Activated CD8-positive, alpha-beta memory T cell treated with anti-CD3 and anti-CD28 coated beads, Interleukin-2, amount 50 U/mL, for 4 hours (primary cell): ENCODE measurements around the gene ZIC4.

Experiments
- DNase-seq: peaks from one replicate; pipeline ENCODE4 v3.0.0-alpha.2; 2020

ZIC4 gene

DNA sequence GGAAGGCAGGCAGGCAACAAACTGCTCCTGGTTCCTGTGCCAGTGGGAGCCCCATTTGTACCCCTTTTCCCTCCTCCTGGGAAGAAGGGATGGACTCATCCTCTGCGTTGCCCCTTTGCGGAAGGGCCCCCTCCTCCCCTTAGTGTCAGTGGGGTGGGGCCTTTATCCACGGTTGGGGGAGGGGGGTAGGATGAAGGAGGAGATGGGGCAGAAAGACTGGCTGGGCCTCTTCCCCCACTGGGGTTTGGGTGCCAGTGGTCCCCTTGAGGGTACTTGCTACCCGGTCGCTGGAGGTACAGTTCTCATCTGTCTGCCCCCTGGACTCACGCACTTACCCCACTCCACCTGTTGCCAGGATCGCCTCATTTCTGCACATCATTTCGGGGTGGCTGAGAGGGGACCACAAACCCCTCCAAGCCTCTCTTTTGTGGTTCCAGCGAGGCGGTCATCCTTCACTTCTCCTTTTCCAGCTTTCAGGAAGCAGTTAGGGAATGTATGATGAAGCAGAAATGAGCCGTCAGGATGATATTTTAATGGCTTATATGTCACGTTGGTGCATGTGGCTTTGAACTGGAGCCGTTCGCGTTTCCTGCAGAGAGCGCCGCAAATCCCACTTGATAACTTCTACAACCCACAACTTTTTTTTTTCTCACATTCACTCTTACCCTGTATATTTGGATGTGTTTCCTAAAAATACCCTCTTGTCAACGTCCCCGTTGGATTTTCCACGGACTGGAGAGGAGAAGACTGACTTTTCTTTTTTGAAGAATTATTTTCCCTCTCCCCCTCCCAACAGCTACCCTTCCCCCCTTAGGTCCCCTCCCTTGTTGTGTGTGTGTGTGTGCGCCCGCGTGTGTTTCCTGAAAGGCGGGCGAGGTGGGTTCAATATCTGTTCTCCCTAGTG is at the start of gene ZIC4:
ZIC4 (minus strand) TSS at position 516 of the 904 bp plus-strand sequence. CDS start 3,746 bp downstream, outside the sequence.
- DNase-seq: no peak

DNA sequence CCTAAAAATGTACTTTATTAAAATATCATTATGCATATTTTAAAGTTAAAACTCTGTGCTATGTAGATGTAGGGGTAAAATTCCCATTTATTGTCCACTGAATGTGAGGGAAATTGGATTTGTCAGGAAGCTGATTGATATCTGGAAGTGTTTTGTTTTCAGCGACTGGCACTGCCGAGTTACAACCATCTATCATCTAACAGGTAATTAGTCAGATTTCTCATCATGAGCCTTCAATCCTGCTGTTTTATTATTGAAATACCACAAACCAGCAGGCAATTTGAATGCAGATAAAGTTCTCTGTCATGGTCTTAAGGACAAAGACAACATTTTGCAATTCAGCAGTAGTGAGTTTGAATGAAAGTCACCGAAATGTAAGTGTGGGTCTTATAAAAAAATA is 43.3 kb upstream of the ZIC4 start:
- DNase-seq: no peak

DNA sequence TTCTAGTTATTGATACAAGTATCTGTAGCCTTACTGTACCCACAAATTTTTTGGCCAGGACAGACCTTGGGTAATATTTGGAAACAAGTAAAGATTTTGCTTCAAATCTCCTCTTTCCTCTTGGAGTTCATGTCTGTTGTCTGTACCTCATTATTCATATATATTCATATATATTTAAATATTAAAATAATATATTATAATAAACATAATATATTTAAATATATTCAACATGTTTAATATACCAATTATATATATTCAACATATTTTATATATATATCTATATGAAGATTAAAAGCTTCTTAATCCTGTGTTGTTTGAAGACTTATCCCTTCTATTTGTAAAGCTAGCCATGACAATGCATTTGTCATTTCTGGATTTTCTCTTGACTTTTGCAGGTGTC is 40.9 kb upstream of the ZIC4 start:
- no peak for DNase-seq

DNA sequence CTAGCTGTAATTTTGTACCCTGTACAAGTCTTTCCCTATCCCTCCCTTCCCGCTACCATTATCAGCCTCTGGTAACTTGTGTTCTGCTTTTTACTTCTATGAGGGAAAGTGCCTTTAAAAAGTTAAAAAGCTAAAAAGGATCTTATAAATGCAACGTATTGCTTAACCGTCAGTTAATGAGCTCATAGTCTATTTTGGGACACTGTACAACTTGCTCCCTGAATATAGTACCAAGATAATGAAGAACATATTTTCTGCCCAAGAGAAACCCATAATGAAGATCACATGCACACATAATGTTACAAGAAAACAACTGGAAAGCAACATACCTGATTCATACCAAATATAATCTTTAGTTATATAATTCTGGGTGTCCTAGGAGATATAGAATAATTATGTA is 25.4 kb upstream of the ZIC4 start:
- DNase-seq: no peak

DNA sequence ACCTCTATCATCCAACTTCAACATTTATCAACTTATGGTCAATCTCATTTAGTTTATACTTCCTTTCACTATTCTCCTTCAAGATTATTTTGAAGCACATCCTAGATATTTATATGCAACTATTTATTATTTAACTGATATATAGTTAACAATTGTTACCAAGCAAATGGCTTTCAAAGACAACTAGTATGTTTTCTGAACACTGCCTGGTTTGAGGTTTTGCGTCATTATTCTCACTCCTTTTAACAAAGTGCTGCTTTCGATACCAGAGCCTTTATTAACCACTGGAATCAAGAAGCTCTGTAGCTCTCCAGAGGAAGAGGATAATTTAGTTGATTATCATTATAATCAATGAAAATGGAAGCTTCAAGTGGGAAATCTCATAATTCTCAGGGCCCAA is 22.4 kb upstream of the ZIC4 start:
- DNase-seq: no peak

DNA sequence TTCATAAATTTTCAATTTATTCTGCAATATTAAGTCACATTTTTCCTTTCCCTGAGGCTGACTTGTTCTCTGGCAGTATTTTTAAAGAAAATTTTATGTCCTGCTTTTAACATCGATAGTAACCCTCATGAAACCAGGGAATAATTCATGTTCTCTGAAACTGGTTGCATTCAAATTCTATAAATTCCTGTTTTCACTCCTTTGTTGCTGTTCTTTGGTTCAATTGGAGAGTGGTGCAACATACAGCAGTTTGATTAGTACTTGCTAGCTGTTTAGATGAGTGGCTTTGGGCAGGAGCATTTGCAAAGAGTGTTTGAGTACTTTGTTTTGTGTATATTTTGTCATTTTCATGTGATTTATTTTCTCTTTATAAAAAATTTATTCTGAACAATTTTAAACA is 22.0 kb upstream of the ZIC4 start:
- no peak for DNase-seq

DNA sequence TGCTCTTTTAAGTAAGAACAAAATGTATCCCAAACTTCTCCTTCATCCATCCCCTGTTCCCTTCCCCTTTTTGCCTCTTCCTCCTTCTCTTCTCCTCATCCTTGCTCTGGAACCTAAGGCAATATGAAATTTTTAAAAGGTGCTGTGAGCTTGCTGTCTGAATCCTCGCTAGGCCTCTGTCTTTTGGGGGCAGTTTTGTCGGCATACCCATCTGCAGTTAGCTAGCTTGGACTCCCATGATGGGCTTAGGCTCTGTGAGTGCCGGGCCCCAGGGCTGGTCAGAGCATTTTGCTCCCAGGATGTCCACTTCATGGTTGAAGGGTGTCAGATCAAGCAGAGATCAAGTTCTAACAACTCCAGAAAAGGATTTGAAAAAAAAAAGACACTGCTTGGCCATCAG is 21.4 kb upstream of the ZIC4 start:
- DNase-seq: no peak

DNA sequence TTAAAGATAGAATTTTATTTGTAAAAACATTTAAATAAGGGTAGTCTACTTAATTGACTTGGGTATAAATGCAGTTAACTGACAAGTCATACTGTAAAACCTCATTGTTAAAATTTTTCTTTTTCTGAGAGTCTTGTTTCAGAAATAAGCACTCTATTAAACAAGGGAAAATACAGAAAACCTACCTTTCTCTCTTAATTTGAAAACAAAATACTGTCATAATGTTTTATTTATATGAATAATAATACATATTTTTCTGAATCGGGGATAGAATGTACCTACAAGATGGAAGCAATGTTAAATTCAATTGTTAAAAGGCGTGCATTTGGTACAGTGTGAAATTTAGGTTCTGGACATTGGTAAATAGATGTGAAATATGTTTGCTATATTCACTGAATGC is 20.6 kb upstream of the ZIC4 start:
- no peak for DNase-seq

DNA sequence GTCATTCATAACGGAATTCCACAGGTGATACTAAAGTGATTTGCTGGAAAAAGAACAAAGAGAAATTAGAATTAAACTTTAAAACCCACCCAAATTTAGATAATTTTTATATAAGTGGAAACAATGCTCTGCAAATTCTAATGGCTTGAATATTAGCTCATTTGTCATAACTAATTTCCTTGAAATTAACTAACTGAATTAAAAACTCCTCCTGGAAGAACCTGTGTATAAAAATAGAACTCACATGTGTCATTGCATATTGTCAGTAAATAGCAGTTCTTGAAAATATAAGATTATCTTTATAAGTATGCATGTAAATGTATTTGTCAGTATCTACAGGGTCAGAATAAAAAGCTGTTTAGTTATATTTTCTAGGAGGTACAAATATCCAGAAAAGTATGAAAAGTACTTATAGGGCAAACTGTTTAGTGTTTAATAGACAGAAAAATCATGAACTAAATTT is 19.1 kb upstream of the ZIC4 start:
- no peak for DNase-seq

DNA sequence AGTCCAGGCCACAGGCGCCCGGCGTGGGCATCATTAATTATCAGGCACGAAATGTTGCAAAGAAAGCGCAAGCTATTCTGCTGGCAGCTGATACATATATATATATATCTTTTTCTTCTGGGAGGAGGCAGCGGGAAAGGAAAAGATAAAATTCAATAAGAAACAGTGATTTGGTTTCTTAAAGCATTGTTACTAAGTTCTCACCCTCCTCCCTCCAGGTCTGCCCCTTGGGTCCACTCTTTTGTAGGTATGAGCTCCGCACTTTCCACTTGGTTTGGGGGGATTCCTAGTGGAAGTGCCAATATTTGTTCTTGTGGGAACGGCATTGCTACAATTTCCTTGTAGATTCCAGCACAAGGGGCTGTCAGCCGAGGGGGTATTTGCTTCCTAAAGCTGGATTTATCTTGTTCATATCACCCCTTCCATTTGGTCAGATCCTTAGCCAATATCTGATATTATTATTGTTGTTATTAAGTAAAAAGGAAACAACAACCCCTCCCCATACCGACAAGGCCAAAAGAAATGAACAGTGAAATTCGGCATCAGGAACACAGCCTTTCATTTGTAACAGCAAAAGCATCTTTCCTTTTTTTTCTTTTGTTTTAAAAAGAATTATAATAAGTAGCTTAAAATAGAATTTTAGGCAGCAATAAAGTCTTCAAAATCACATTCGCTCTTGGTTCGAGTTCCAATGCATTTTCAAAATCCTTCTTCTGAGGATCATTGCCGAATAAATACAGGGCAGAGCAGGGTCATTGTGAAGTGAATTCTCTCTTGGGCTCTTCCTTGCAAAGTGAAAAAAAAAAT is 18.4 kb upstream of the ZIC4 start:
- no peak for DNase-seq

DNA sequence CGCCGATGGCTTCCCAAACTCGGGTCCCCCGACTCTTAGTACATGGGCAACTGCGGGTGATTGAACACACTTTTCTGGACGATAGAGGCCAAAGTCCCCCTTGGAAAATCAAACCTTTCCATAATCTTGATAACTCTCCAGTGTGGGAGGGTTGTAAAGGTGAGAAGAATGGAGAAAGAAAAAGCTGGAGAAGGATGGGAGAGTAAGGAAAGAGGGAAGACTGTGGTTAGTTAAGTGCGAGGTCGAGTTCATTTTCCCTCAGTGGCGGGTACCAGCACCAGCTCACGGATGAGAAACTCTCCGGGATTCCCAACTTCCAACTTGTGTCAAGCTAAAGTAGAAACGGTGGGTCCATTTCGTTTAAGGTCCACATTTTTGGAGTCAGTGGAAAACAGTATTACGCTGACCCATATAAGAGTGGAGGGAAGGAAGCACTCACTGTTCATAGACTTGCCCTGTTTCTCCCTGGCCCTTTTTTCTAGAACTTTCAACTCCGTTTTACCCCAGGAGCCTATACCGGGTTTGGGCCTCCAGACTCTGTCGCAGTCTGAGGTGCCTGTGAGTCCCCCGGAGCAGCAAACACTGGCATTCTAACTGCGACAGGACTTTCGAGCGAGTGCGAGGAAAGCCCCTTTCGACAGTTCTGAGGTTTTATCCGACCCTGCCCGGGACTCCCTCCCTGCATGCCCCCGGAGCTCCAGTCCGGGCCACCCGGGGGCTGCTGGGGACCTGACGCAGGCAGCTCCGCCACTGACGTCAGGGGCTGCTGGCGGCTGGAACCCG is 17.6 kb upstream of the ZIC4 start:
- no peak for DNase-seq

DNA sequence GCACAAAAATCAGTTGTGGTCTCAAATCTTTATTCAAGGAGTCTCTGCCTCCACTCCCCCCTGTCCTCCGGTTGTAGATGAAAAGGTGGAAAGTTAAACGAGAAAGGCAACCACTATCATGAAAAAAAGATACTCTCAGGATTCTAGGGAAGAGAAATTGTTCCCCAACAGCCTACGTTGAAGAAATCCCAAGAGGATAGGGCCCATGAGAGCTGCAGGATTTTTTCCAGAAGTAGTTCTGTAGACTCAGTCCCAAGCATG is 17.1 kb upstream of the ZIC4 start:
- DNase-seq: no peak

DNA sequence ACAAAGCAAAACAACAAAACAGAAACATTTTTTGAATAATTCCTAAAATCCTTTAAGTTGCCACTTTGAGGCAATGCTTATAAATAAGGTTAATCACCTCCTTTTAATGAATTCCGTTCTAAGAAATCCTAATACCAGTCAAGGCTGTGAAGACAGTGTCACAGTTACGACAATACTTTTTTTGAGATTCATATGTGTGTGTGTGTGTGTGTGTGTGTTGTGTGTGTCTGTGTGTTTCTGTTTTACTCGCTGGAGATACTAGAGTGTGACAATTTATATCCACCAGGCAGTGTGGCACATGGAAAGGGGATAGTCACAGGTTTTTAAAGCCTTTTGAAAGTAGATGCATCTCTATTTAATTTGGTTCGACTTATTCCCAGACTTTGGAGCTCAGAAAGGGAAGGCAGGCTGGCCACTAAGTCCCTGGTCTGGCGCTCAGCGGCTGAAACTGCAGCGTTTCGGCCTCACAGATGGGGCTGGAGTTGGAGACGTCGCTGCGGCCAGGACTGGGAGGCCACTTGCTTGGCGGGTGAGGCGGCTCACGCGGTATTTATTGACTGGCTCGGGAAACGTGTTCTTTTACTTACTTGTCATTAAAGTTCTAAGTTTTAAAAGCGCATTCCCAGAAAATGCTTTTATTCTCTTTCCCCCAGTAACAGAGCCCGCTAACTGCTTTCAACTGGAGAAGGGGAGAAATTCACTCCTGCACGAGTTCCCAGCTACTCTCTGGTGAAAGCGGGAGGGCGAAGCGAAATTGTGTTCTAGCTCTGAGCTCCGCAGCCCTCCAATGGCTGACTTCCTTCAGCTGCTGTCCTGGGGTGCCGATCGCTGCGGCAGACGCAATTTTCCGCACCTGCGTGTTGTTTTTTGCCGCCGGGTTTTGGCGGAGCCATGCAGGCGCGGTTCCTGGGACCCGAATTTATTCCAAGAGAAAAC is 16.5 kb upstream of the ZIC4 start:
- no peak for DNase-seq

DNA sequence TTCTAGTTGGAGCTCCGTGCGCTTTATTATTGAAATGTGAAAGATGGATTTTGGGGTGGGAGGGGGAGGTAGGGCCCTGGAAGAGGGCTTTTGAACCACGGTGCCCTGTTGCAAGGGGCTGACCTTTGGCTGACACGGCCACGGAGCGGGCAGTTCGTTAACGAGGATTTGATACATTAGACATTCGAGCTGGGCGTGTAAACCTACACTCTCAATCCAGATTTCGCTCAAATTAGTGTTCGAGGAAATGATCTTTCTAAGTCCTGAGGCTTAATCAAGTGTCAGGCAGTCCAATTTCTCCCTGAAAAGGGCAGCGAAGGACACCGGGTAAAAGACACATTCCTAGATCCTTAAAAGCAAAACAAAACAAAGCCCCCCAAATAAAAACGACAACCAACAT is 15.9 kb upstream of the ZIC4 start:
- no peak for DNase-seq

DNA sequence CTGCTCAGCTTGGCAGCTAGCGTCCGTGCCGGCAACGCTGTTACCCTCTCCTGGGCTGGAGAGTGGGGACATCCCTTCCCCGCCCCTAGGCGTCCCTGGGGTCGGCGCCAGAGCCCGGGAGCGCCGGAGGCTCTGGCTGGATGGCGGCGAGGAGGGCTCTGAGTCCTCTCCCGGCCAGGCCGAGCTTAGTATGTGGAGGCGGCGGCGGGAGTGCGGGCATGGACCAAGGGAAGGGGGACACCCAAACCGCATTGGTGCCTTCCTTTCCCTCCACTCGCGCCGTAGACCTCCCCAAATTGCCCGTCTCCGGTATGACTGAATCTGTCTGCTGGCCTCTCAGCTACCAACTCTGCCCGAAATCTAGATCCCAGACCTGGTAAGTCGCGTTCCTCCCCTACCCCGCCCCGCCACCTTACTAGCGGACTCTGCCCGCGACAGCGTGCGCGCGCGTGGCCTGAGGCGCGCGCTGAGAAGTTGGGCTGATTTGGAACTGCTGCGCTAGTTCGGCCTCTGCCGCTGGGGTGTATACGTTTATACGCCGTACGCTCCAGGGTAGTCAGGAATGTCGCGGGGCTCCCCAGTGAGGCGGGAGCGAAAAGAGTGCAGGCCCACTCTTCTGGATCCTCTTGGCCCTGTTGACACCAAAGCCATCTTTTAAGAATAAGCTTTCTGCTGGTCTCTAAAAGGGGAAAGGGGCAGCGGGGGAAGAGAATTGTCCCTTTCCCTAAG is 15.0 kb upstream of the ZIC4 start:
- no peak for DNase-seq

DNA sequence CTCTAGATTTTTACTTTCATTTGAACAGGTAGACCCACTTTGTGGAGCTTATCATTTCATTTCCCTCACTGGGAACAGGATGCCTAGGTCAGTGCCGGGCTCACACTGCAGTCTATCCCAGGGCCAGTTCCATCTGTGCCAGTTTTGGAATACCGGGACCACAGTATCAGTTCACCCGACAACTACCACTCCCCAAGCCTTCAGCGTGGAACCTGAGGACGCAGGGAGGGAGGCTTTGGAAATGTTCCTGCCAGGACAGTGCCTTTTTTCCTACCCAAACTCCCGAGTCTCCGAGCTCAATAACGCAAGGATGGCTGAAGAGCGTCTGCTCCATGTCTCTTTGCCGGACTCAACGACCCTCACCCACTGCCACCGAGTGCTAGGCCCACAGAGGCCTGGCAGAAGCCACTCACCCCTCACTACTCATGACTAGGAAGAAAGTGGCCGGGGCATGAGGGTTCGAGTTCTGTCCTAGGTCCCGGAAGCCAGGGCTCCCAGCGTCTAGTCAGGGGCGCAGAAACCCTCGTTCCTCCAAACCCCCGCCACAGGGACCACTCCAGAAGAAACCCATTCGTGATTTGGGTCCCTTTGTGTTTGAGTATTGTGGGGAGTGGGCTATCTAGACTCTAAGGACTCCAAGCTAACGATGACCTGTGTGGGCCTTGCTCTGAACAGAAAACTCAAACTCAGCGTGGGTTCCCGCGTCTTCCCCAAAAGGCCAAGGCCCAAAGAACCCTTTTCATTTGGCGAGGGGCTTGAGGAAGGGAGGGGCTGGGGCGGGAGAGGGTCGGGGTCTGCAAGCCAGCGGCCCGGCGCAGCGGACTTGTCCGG is 14.2 kb upstream of the ZIC4 start:
- no peak for DNase-seq

DNA sequence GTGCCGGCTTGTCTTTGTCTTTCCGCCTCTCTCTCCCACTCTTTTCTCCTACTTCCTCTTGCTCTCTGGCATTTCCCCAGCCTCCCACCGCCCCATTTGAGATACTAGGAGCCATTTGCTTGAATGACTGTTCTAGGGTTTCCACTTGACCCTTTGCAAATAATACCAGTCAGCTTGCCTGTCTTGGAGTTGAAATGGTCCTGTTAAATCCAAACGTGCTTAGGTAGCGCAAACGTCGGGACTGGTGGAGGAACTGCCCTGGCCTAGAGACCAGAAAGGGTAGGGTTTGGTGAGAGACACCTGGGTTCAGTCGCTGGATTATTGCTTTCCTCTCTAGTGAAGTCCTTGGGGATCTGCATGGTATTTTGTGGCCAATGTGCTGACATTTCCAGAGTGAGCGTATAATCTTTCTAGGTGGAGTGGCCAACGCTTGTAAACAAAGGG is 13.5 kb upstream of the ZIC4 start:
- no peak for DNase-seq

DNA sequence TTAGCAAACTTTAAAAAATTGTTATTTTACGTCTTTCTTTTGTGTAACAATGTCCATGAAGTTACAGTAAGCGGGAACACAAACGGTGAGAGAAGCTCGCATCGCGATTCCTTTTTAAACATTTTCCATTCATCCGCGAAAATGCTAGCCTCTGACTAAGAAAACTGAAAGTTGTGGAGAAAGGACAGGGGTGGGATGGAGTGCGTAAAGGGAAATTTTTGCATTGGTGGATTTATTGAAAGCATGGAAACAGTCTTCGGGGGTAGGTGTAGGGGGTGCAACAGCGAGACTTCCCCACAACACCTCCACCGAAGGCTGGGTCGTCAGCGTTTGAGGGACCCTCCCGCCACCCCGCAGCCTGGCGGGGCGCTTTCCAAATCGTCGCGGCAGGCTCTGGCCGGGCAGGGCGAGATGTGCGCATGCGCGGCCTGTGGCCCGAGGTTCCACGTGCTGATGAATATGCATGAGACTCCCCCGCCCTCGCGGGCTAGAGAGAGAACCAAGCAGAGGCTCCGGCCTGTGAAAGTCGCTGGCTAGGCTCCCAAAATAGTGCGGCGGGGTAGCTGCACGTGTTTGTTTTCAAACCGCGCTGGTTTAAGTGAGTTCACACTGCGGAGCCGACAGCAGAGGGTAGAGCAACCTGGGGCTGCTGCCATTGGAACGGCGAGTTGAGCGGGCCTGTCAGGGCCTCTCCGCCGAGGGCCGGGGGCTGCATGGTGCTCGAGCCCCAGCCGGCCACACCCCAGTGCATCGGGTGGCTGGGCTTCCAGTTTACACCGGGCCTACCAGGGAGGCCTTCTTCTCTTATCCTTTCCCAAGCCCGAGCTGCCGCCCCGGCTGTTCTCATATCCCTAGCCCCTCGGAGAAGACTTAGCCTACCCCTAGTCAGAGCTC is 12.7 kb upstream of the ZIC4 start:
- no peak for DNase-seq

DNA sequence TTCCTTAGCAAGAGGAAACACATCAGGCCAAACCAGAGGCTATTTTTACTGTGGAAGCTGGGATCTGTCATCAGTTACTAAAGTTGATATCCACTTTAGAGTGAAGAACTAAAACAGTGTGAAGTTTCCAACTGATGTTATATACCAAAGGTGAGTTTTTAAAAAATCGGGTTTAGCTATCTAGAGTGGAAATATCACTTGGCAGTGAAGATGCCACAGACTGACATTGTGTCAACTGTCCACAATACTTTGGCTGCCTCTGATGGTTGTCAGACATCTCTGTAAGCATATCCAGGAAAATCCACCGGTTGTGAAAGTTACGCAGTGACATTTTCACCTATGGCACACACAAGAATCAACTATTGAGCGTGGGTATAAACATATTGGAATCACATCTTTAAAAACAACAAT is 12.0 kb upstream of the ZIC4 start:
- no peak for DNase-seq
